HG02970 (cell line): ENCODE measurements around the gene GPR85.
"Not testable (repeated sequence)": the region's sequence is repeated elsewhere in the genome, so short reads cannot be mapped to it uniquely, and the experiment has no call there.

Source experiments
- ATAC-seq: cut with Tn5 transposase; IDR thresholded peaks from one replicate; pipeline ENCODE4 v1.9.1; 2021; ENCODE audit warnings: mild to moderate bottlenecking, moderate library complexity, moderate number of reproducible peaks; ENCODE audit not compliant: unreplicated experiment, low FRiP score

GPR85 gene

GRCh38 chr7:113084496-113085172 is 2.0 kb downstream of the GPR85 start:
- no peak for ATAC-seq

GRCh38 chr7:113083816-113084495 is 2.7 kb downstream of the GPR85 start:
- no peak for ATAC-seq

- no peak for ATAC-seq
Measured at GRCh38 chr7:113083132-113083815, 3.4 kb downstream of the GPR85 start.

GRCh38 chr7:113078331-113078730 is 8.3 kb downstream of the GPR85 start:
- no peak for ATAC-seq

- no peak for ATAC-seq
Measured at GRCh38 chr7:113076703-113077102, 9.9 kb downstream of the GPR85 start.

- no peak for ATAC-seq
Measured at GRCh38 chr7:113071465-113071864, 15.2 kb downstream of the GPR85 start.

GRCh38 chr7:113062499-113062898 is 24.1 kb downstream of the GPR85 start:
- ATAC-seq: no peak

- no peak for ATAC-seq
Measured at GRCh38 chr7:113060100-113060499, 26.5 kb downstream of the GPR85 start.

GRCh38 chr7:113054938-113055337 is 31.7 kb downstream of the GPR85 start:
- no peak for ATAC-seq

GRCh38 chr7:113054272-113054671 is 32.4 kb downstream of the GPR85 start:
- not testable (repeated sequence) for ATAC-seq

- ATAC-seq: not testable (repeated sequence)
Measured at GRCh38 chr7:113049221-113049620, 37.4 kb downstream of the GPR85 start.

GRCh38 chr7:113046453-113046852 is 40.2 kb downstream of the GPR85 start:
- no peak for ATAC-seq

- no peak for ATAC-seq
Measured at GRCh38 chr7:113045379-113045778, 41.2 kb downstream of the GPR85 start.

- no peak for ATAC-seq
Measured at GRCh38 chr7:113044394-113044793, 42.2 kb downstream of the GPR85 start.

- no peak for ATAC-seq
Measured at GRCh38 chr7:113040849-113041248, 45.8 kb downstream of the GPR85 start.

- ATAC-seq: no peak
Measured at GRCh38 chr7:113033959-113034358, 52.7 kb downstream of the GPR85 start.
